ENCODE results near the gene SLC37A2.
A peak's percentile ranks its signal among the peaks of the same experiment; 100 is the strongest.

Gene SLC37A2

DNA sequence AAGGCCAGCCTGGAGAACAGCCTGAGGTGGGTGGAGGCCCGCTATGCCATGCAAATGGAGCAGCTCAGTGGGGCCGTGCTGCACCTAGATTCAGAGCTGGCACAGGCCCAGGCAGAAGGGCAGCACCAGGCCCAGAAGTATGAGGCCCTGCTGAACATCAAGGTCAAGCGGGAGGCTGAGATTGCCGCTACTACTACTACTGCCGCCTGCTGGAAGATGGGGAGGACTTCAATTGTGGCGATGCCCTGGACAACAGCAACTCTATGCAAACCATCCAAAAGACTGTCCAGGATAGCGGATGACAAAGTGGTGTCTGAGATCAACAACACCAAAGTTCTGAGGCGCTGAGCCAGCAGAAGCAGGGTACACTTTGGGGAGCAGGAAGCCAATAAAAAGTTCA lies 51.4 kb downstream of the SLC37A2 start:
- H4K91ac ChIP-seq (ENCODE audit: low read depth, low read length) = no peak overlapping the region
- no peaks in the 10 kb centered on the region for H3K79me2 ChIP-seq (ENCODE audit: control insufficient read depth, insufficient read depth, low read length, poor library complexity)
- H3K4me3 ChIP-seq (ENCODE audit: low read depth, low read length) = no peak overlapping the region
- peaks cover 3% of the 10 kb centered on the region for H3K79me1 ChIP-seq (ENCODE audit: low read length)
- peaks cover 2% of the 10 kb centered on the region for H3K9me3 ChIP-seq (ENCODE audit: insufficient read depth, low read depth, low read length)
- H4K12ac ChIP-seq (ENCODE audit: low read depth, low read length) = no peak overlapping the region
- no CpG with 5 or more reads among the region's 8 CpGs for WGBS (ENCODE audit: extremely low coverage, insufficient coverage, insufficient read length)
- no peak overlapping the region for H4K8ac ChIP-seq (ENCODE audit: low read depth, low read length)
- no peak overlapping the region for H3K4ac ChIP-seq (ENCODE audit: low read depth, low read length)
- no peak overlapping the region for H3K14ac ChIP-seq (ENCODE audit: low read length)
- H3K18ac ChIP-seq (ENCODE audit: low read length) = no peak overlapping the region
- no peaks in the 10 kb centered on the region for H3K36me3 ChIP-seq (ENCODE audit: control insufficient read depth in 1 of 2, insufficient read depth in 2 of 2, low read length in 2 of 2)
- peaks cover 0 to 4% of the 10 kb centered on the region in 2 experiments for H3K4me1 ChIP-seq (ENCODE audit: control insufficient read depth in 1 of 2, insufficient read depth in 2 of 2, low read length in 2 of 2)
- no peak overlapping the region for H2AK5ac ChIP-seq (ENCODE audit: low read length)
- H2AFZ ChIP-seq (ENCODE audit: insufficient read depth, low read length, poor library complexity) = no peak overlapping the region
- no peak overlapping the region for H3K27ac ChIP-seq (ENCODE audit: low read depth, low read length)
- H2BK12ac ChIP-seq (ENCODE audit: low read length) = no peak overlapping the region
- no peak for DNase-seq
- no peak overlapping the region for H3K23ac ChIP-seq (ENCODE audit: low read length)
- H3K4me2 ChIP-seq (ENCODE audit: low read length) = no peak overlapping the region
- H2BK120ac ChIP-seq (ENCODE audit: insufficient read depth, low read length, poor library complexity) = no peak overlapping the region
- no peak overlapping the region for H2BK5ac ChIP-seq (ENCODE audit: low read depth, low read length, poor library complexity)
- H3K27me3 ChIP-seq (ENCODE audit: insufficient read depth, low read length) = no peaks in the 10 kb centered on the region
- no peak overlapping the region for H3K9ac ChIP-seq (ENCODE audit: low read length)

DNA sequence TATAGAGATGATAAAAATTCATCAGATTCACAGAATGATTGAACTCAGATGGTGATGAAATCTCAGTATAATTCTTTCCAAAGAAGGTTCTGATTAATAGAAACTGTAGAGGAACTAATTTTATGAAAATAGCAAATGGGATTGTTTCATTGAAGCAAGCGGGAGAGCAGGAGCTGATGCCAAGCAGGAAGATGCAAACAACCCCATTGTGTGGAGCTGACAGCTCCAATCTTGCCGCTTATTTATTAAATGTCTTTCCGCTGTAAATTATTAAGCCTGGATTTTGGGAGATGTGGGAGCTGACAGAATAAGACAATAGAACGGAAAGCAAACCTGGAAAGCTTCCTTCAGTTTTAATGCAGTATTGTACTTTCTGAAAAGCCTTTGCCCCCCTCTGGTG lies 54.3 kb downstream of the SLC37A2 start:
- H3K27ac ChIP-seq (ENCODE audit: low read depth, low read length) = no peak overlapping the region
- H4K12ac ChIP-seq (ENCODE audit: low read depth, low read length) = no peak overlapping the region
- H4K91ac ChIP-seq (ENCODE audit: low read depth, low read length) = no peak overlapping the region
- H3K27me3 ChIP-seq (ENCODE audit: insufficient read depth, low read length) = no peaks in the 10 kb centered on the region
- no peak overlapping the region for H2BK5ac ChIP-seq (ENCODE audit: low read depth, low read length, poor library complexity)
- H2AFZ ChIP-seq (ENCODE audit: insufficient read depth, low read length, poor library complexity) = no peak overlapping the region
- H2BK120ac ChIP-seq (ENCODE audit: insufficient read depth, low read length, poor library complexity) = no peak overlapping the region
- no peak overlapping the region for H3K9ac ChIP-seq (ENCODE audit: low read length)
- H3K4me2 ChIP-seq (ENCODE audit: low read length) = no peak overlapping the region
- DNase-seq = no peak
- H3K4ac ChIP-seq (ENCODE audit: low read depth, low read length) = no peak overlapping the region
- H3K18ac ChIP-seq (ENCODE audit: low read length) = no peak overlapping the region
- H3K36me3 ChIP-seq (ENCODE audit: control insufficient read depth in 1 of 2, insufficient read depth in 2 of 2, low read length in 2 of 2) = no peaks in the 10 kb centered on the region
- H3K9me3 ChIP-seq (ENCODE audit: insufficient read depth, low read depth, low read length) = no peaks in the 10 kb centered on the region
- H2BK12ac ChIP-seq (ENCODE audit: low read length) = no peak overlapping the region
- no peaks in the 10 kb centered on the region for H3K79me1 ChIP-seq (ENCODE audit: low read length)
- no peak overlapping the region for H4K8ac ChIP-seq (ENCODE audit: low read depth, low read length)
- no peak overlapping the region for H3K14ac ChIP-seq (ENCODE audit: low read length)
- no peak overlapping the region for H3K23ac ChIP-seq (ENCODE audit: low read length)
- no peaks in the 10 kb centered on the region for H3K79me2 ChIP-seq (ENCODE audit: control insufficient read depth, insufficient read depth, low read length, poor library complexity)
- no peak overlapping the region for H3K4me3 ChIP-seq (ENCODE audit: low read depth, low read length)
- no CpG with 5 or more reads among the region's 4 CpGs for WGBS (ENCODE audit: extremely low coverage, insufficient coverage, insufficient read length)
- no peak overlapping the region for H2AK5ac ChIP-seq (ENCODE audit: low read length)
- no peaks in the 10 kb centered on the region for H3K4me1 ChIP-seq (ENCODE audit: control insufficient read depth in 1 of 2, insufficient read depth in 2 of 2, low read length in 2 of 2)

DNA sequence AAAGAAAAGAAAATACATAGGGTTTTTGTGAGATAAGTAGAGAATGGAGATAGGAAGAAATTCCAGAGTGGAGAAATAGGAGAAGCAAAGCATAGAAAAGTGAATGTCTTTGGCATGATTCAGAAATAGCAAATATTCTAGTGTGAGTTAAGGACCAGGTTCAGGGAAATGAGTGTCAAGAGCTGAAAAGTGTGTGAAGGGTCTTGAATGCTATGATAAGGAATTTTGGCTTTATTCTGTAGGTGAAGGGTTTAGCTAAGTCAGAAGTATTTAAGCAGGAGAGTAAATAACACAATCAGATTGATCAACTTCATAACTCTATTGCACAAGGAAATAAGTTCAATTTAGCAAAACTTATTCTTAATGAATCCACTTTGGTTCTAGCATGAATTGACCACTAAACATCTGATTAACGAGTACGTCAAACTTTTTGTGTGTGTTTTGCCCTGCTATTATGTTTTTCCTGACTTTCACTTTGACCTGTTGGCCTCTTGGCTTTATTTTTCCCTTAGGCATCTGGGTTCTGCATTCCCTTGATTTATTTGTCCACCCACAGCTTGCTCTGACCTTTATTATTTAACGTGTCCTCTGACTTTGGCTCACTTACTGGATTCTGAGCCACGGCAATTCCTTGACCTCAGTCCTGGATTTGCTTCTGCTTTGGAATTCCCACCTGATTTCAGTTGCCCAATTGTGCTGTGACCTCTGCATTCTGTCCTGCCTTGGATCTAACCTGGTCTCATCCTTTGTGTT lies 60.3 kb downstream of the SLC37A2 start:
- no peak overlapping the region for H3K23ac ChIP-seq (ENCODE audit: low read length)
- H2BK5ac ChIP-seq (ENCODE audit: low read depth, low read length, poor library complexity) = no peak overlapping the region
- no peak overlapping the region for H3K9ac ChIP-seq (ENCODE audit: low read length)
- no peak overlapping the region for H3K14ac ChIP-seq (ENCODE audit: low read length)
- no peaks in the 10 kb centered on the region for H3K9me3 ChIP-seq (ENCODE audit: insufficient read depth, low read depth, low read length)
- H3K79me1 ChIP-seq (ENCODE audit: low read length) = no peaks in the 10 kb centered on the region
- H2BK12ac ChIP-seq (ENCODE audit: low read length) = no peak overlapping the region
- peak overlapping the region; percentile 26 for H4K12ac ChIP-seq (ENCODE audit: low read depth, low read length)
- H2BK120ac ChIP-seq (ENCODE audit: insufficient read depth, low read length, poor library complexity) = no peak overlapping the region
- peak; percentile 44 to 81 for DNase-seq
- H3K4ac ChIP-seq (ENCODE audit: low read depth, low read length) = no peak overlapping the region
- H3K4me3 ChIP-seq (ENCODE audit: low read depth, low read length) = no peak overlapping the region
- H3K36me3 ChIP-seq (ENCODE audit: control insufficient read depth in 1 of 2, insufficient read depth in 2 of 2, low read length in 2 of 2) = no peaks in the 10 kb centered on the region
- no peak overlapping the region for H3K4me2 ChIP-seq (ENCODE audit: low read length)
- no peaks in the 10 kb centered on the region for H3K27me3 ChIP-seq (ENCODE audit: insufficient read depth, low read length)
- peak overlapping the region; percentile 78 for H2AFZ ChIP-seq (ENCODE audit: insufficient read depth, low read length, poor library complexity)
- H4K8ac ChIP-seq (ENCODE audit: low read depth, low read length) = peak overlapping the region; percentile 61
- peaks cover 2 to 3% of the 10 kb centered on the region in 2 experiments for H3K4me1 ChIP-seq (ENCODE audit: control insufficient read depth in 1 of 2, insufficient read depth in 2 of 2, low read length in 2 of 2)
- WGBS (ENCODE audit: extremely low coverage, insufficient coverage, insufficient read length) = no CpG with 5 or more reads among the region's 4 CpGs
- H3K27ac ChIP-seq (ENCODE audit: low read depth, low read length) = no peak overlapping the region
- no peak overlapping the region for H3K18ac ChIP-seq (ENCODE audit: low read length)
- no peaks in the 10 kb centered on the region for H3K79me2 ChIP-seq (ENCODE audit: control insufficient read depth, insufficient read depth, low read length, poor library complexity)
- H2AK5ac ChIP-seq (ENCODE audit: low read length) = no peak overlapping the region
- no peak overlapping the region for H4K91ac ChIP-seq (ENCODE audit: low read depth, low read length)

DNA sequence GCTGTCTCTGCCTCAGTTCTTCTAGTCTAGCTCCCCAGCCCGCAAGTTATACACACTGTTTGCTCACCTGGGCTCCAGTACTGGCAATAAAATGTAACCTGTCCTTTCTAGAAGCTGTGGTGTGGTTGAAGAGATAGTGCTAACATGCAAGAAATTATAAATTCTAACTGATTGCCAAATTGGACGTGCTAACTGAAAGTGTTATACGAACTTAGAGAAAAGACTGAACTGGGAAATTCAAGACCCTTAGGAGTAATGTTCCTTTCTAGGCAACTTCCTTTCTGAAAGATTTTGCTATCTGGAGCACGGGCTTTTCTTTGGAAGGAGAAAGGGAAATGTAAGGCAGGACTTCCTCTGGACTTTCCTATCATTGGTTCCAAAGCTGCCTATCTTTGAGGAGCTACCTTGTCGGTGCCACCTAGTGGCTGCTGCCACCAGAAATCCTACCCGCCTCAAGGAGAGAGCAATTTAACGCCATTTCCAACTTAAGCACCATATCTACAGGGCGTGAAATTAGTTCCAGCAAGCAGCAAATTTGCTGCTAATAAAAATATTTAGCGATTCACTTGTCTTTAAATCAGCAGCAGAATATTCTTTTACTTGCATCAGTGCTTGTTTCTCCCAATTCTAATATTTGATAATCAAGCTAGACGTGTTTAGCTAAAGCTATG lies 61.0 kb downstream of the SLC37A2 start:
- peak; percentile 66 to 78 for DNase-seq
- Histone ChIP-seq H3K27ac (ENCODE audit: low read depth, low read length) (no peak overlapping the region), H3K9me3 (ENCODE audit: insufficient read depth, low read depth, low read length) (no peaks in the 10 kb centered on the region), H3K4me3 (ENCODE audit: low read depth, low read length) (no peak overlapping the region), H2BK5ac (ENCODE audit: low read depth, low read length, poor library complexity) (no peak overlapping the region), H3K4me1 (ENCODE audit: control insufficient read depth in 1 of 2, insufficient read depth in 2 of 2, low read length in 2 of 2) (peaks cover 2 to 3% of the 10 kb centered on the region in 2 experiments), H2BK12ac (ENCODE audit: low read length) (no peak overlapping the region), H2AFZ (ENCODE audit: insufficient read depth, low read length, poor library complexity) (peak overlapping the region; percentile 78), H3K79me2 (ENCODE audit: control insufficient read depth, insufficient read depth, low read length, poor library complexity) (no peaks in the 10 kb centered on the region), H3K14ac (ENCODE audit: low read length) (no peak overlapping the region), H3K27me3 (ENCODE audit: insufficient read depth, low read length) (no peaks in the 10 kb centered on the region), H4K91ac (ENCODE audit: low read depth, low read length) (no peak overlapping the region), H3K4ac (ENCODE audit: low read depth, low read length) (no peak overlapping the region), H3K79me1 (ENCODE audit: low read length) (no peaks in the 10 kb centered on the region), H2AK5ac (ENCODE audit: low read length) (no peak overlapping the region), H3K18ac (ENCODE audit: low read length) (no peak overlapping the region), H4K8ac (ENCODE audit: low read depth, low read length) (peak overlapping the region; percentile 61), H3K9ac (ENCODE audit: low read length) (no peak overlapping the region), H3K4me2 (ENCODE audit: low read length) (no peak overlapping the region), H4K12ac (ENCODE audit: low read depth, low read length) (peak overlapping the region; percentile 26), H3K23ac (ENCODE audit: low read length) (no peak overlapping the region), H3K36me3 (ENCODE audit: control insufficient read depth in 1 of 2, insufficient read depth in 2 of 2, low read length in 2 of 2) (no peaks in the 10 kb centered on the region), H2BK120ac (ENCODE audit: insufficient read depth, low read length, poor library complexity) (no peak overlapping the region)
- no CpG with 5 or more reads among the region's 10 CpGs for WGBS (ENCODE audit: extremely low coverage, insufficient coverage, insufficient read length)

All from trophoblast cell (in vitro differentiated cells and primary cell).